ENCODE data around the gene DMXL2.

GRCh38 chr15:51536965-51537574 lies 85.5 kb downstream of the DMXL2 start:
- peak; percentile 41 for TF ChIP-seq CTCF (IDR thresholded peaks at IDR 0.05; ENCODE audit: insufficient read depth, low read length, poor library complexity, severe bottlenecking)
- TF ChIP-seq EZH2phosphoT487 (conservative IDR thresholded peaks at IDR 0.05; ENCODE audit: low read length): no peak

All from SU-DHL-6 (cell line).